Cardiac muscle cell (in vitro differentiated cells and primary cell): Measurements from ENCODE around the gene TAF1L. TPM values are rescaled to one million over a fixed set of nuclear protein-coding genes. Genes with fewer than 3 reads are reported as not detected.

Experiments
- DNase-seq, 2 donors: peaks; one replicate each; pipeline versions ENCODE4 v3.0.0 to v3.0.0-alpha.2; 2010 to 2017; ENCODE audit warnings: low read depth in 1 of 2, low spot score in 1 of 2
- H3K27ac ChIP-seq: fragments of 200-600 bp; sonication (generic); 2 replicates; pipeline ENCODE4 v1.5.1; 2016
- H3K27me3 ChIP-seq: fragments of 200-600 bp; sonication (generic); 2 replicates; pipeline ENCODE4 v1.6.0; 2016; ENCODE audit warnings: control low read depth
- H3K36me3 ChIP-seq: fragments of 200-600 bp; sonication (generic); 2 replicates; pipeline ENCODE4 v1.5.1; 2016; ENCODE audit warnings: control low read depth
- H3K4me1 ChIP-seq: fragments of 200-600 bp; sonication (generic); 2 replicates; pipeline ENCODE4 v1.8.1; 2017; ENCODE audit warnings: low read depth, mild to moderate bottlenecking, mixed run types
- H3K4me3 ChIP-seq: fragments of 200-600 bp; sonication (generic); 2 replicates; pipeline ENCODE4 v1.5.1; 2016; ENCODE audit warnings: mild to moderate bottlenecking
- H3K9me3 ChIP-seq: fragments of 200-600 bp; sonication (generic); 2 replicates; pipeline ENCODE4 v1.5.1; 2017; ENCODE audit warnings: low read depth, mild to moderate bottlenecking, control low read depth
- polyA plus RNA-seq: library from polyadenylated mRNA; unstranded; fragments of >200 nt; fragmentation: Nextera tagmentation; extraction: Ambion mirVana; gene quantifications from 2 replicates; pipeline ENCODE4 v1.2.1, GENCODE V29; 2016
- total RNA-seq: library from RNA; depleted of rRNA; stranded (reverse); fragments of >200 nt; gene quantifications from 2 replicates; pipeline ENCODE4 v1.2.3, GENCODE V29; 2016
- TF ChIP-seq, protein P1 (sequence below): IDR thresholded peaks from 2 replicates; pipeline ENCODE4 v1.5.1; 2012; ENCODE audit warnings: low read depth, mild to moderate bottlenecking, low read length

The TAF1L gene
- total and polyA plus RNA-seq, 2 experiments from 2014 or later: 0.09 TPM; not detected in 1

DNA sequence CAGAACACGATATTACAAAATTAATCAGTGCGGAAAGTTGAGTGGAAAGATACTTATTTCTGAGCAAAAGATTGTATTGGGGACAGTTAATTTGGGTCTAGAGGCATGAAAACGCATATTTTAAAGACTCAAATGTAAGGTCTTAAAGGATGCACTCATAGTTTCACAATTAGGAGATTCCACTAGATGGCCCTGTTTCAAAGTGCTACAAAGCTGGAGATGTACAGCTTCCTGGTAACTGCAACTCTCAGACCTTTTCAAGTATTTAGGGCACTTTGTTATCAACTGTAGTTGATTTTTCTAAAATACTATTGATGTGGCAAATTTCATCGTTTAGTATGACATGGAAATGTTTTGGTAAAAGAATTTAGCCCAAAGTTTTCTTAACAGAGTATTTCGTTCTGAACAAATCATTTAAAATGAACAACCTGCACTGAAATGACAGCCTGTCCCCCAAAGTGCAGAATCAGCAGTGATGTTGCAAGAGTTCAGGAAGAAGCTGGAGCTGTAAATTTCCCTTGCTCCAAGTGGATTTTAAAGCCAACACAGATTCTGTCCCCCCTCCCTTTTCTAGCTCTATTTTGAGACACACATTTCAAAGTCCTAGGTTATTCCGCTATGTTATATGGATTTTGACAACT lies 46.3 kb downstream of the TAF1L start:
- H3K36me3 ChIP-seq: no peaks in the 10 kb centered on the region
- no peaks in the 10 kb centered on the region for H3K9me3 ChIP-seq
- no peak overlapping the region for H3K27ac ChIP-seq
- TF ChIP-seq, protein P1, sequence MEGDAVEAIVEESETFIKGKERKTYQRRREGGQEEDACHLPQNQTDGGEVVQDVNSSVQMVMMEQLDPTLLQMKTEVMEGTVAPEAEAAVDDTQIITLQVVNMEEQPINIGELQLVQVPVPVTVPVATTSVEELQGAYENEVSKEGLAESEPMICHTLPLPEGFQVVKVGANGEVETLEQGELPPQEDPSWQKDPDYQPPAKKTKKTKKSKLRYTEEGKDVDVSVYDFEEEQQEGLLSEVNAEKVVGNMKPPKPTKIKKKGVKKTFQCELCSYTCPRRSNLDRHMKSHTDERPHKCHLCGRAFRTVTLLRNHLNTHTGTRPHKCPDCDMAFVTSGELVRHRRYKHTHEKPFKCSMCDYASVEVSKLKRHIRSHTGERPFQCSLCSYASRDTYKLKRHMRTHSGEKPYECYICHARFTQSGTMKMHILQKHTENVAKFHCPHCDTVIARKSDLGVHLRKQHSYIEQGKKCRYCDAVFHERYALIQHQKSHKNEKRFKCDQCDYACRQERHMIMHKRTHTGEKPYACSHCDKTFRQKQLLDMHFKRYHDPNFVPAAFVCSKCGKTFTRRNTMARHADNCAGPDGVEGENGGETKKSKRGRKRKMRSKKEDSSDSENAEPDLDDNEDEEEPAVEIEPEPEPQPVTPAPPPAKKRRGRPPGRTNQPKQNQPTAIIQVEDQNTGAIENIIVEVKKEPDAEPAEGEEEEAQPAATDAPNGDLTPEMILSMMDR: peak; percentile 57
- no peaks in the 10 kb centered on the region for H3K27me3 ChIP-seq
- no peak overlapping the region for H3K4me3 ChIP-seq
- peak; percentile 46 to 72 for DNase-seq
- H3K4me1 ChIP-seq: no peaks in the 10 kb centered on the region

DNA sequence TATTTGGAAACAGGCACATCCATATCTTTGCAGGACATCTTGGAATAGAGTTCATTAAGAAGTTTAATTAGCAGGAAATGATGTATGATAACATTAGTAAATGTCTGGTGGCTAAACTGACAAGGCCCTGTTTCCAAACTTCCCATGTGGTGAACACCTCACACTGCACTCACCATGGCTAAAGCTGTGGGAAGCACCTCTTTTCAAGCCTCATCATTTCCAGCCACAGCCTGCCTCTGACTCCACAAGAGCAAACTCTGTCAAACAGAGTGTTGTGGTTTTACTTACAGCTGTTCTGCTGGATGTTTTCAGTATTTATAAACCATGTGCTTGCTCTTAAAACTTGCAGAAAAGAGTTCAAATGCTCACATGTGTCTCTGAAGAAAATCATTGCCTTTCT lies 47.6 kb downstream of the TAF1L start:
- H3K27me3 ChIP-seq: no peaks in the 10 kb centered on the region
- no peaks in the 10 kb centered on the region for H3K4me1 ChIP-seq
- H3K27ac ChIP-seq: no peak overlapping the region
- no peak for DNase-seq
- H3K36me3 ChIP-seq: no peaks in the 10 kb centered on the region
- H3K9me3 ChIP-seq: no peaks in the 10 kb centered on the region
- no peak overlapping the region for H3K4me3 ChIP-seq
- TF ChIP-seq, protein P1: no peak

DNA sequence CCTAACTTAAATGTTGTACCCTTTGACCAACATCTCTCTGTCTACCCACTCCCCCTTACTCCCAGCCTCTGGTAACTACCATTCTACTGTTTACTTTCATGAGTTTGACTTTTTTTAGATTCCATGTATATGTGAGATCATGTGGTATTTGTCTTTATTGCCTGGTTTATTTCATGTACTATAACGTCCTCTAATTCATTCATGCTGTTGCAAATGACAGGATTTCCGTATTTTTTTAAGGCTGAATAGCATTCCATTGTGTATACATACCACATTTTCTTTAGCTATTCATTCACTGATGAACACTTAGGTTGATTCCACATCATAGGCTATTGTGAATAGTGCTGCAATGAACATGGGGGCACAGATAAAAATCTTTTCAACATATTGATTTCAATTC lies 50.7 kb downstream of the TAF1L start:
- Histone ChIP-seq H3K4me3 (no peak overlapping the region), H3K4me1 (peaks cover 10% of the 10 kb centered on the region), H3K36me3 (no peaks in the 10 kb centered on the region), H3K27me3 (no peaks in the 10 kb centered on the region), H3K27ac (no peak overlapping the region), H3K9me3 (no peaks in the 10 kb centered on the region)
- no peak for DNase-seq
- TF ChIP-seq, protein P1: no peak

DNA sequence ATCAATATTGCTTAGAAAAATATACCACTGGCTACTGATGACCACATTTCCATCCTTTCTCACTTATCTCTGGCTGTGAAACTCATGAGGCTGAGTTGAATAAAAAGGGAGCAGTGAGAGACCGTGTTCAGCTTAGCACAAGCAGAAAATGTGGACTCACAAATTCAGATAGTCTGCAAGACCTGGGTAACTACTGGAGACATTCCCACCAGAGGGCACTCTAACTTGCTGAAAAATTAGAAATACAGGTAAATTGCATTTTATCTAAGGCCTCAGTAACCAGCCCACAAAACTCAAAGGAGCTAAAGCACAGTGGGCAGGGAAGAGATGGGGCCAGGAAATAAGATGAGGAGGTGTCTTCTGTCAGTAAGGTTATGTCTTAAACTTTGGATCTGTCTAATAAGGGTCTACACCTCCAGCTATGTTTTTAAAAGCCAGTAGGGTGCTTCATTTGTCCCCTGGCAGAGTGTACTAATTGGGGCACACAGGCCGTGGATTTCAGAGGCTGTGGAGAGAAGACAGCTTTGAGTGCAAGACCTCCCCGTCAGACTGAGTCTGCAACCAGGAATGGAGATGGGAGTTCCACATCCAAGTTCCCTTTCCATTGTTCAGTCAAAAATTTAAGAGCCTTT lies 53.8 kb downstream of the TAF1L start:
- H3K27ac ChIP-seq: no peak overlapping the region
- peaks cover 10% of the 10 kb centered on the region for H3K4me1 ChIP-seq

DNA sequence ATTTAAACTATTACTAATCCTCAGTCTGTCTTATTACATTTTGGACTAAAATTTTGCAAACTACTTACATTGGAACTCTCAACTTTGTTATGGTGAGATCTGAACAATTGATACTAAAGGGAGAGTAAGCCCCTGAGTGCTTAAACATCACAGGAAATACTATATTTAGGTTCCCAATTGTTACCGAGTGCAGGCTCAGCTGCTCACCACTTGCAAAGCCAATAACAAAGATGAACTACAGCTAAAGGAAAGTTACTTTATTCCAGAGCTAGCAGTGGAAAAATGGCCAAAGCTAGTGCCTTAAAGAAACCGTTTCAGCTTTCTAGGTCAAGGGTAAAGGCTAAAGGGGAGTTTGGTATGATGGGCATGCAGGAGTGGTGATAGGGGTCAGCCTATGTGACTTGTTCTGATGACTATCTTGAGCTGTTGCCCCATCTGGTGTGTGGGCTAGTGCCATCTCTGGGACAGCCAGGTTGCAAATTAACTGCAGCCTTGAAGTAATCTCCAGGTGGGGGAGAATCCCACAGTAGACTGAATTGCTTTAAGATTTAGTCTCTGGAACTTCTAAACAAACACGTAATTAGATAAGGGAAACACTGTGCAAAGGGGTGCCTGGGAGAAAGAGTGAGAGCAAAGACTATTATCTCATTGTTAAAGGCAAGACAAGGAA lies 54.7 kb downstream of the TAF1L start:
- TF ChIP-seq, protein P1: no peak

More for the DNA sequence above, 53.8 kb downstream of the TAF1L start:
- no peaks in the 10 kb centered on the region for H3K36me3 ChIP-seq
- peak; percentile 66 to 81 for DNase-seq
- TF ChIP-seq, protein P1: peak; percentile 65
- H3K9me3 ChIP-seq: no peaks in the 10 kb centered on the region
- no peak overlapping the region for H3K4me3 ChIP-seq
- H3K27me3 ChIP-seq: no peaks in the 10 kb centered on the region

More for the DNA sequence above, 54.7 kb downstream of the TAF1L start:
- no peak overlapping the region for H3K4me3 ChIP-seq
- H3K27me3 ChIP-seq: no peaks in the 10 kb centered on the region
- no peaks in the 10 kb centered on the region for H3K36me3 ChIP-seq
- peak in 1 of 2 donors; percentile 2 for DNase-seq
- H3K9me3 ChIP-seq: no peaks in the 10 kb centered on the region
- H3K4me1 ChIP-seq: peaks cover 10% of the 10 kb centered on the region
- peak overlapping the region; percentile 35 for H3K27ac ChIP-seq
